HepG2 (cell line): ENCODE results near the gene GNG7. TPM values are rescaled to one million over a fixed set of nuclear protein-coding genes. Genes with fewer than 3 reads are reported as not detected.
A peak's percentile ranks its signal among the peaks of the same experiment; 100 is the strongest.

Experiments used
- PBX3 ChIP-seq: sonication (generic); formaldehyde crosslinking; IDR thresholded peaks from 2 replicates; pipeline ENCODE4 v1.8.1; 2023; ENCODE audit warnings: missing genetic modification reagents, inconsistent platforms, borderline replicate concordance
- TSC22D2 ChIP-seq: sonication (generic); formaldehyde crosslinking; IDR thresholded peaks from 2 replicates; pipeline ENCODE4 v1.5.1; 2020; ENCODE audit warnings: missing genetic modification reagents, mild to moderate bottlenecking, borderline replicate concordance
- ZHX2 ChIP-seq, 2 experiments: sonication (generic) in 1 of 2; formaldehyde crosslinking in 1 of 2; IDR thresholded peaks; 2 replicates each; pipeline versions ENCODE4 v1.6.1 to v1.9.0; 2014 to 2022; ENCODE audit warnings: antibody characterized with exemption in 1 of 2, borderline replicate concordance in 1 of 2, inconsistent platforms in 1 of 2, low read depth in 1 of 2, missing genetic modification reagents in 1 of 2
- polyA plus RNA-seq, 8 experiments: library from polyadenylated mRNA; depleted of rRNA in 3 of 8; stranded (reverse) in 7 of 8; unstranded in 1 of 8; fragments of >200 nt; fragmentation: Illumina TruSeq in 4 of 8; extraction: Trizol in 4 of 8; gene quantifications; 2 replicates each; pipeline versions ENCODE4 v1.2.1 to v1.2.3, GENCODE V29; 2011 to 2016; ENCODE audit warnings: low read depth in 4 of 8, missing spikeins in 1 of 8, mixed read lengths in 1 of 8; ENCODE audit not compliant: insufficient read depth in 1 of 8
- total RNA-seq, 5 experiments: library from RNA; depleted of rRNA; stranded (reverse); fragments of >200 nt; fragmentation: Illumina TruSeq; extraction: Trizol; gene quantifications; 2 replicates each; pipeline ENCODE4 v1.2.3, GENCODE V29; 2016; ENCODE audit warnings: low read depth in 1 of 5

Gene GNG7
- total and polyA plus RNA-seq, 2 of the 13 experiments (the other 11 are each of a cell fraction or from before 2014, with no cell fraction given): 1.4 to 3.3 TPM

GRCh38 chr19:2547033-2547680, 155.3 kb downstream of the GNG7 start (continued):
- TF ChIP-seq ZHX2 (IDR thresholded peaks at IDR 0.05; ENCODE audit: low read depth) (0 out of 2 replicates have a peak, but pooled peaks have one; percentile 9), ZHX2 (CRISPR knock-in tag; IDR thresholded peaks at IDR 0.05; ENCODE audit: borderline replicate concordance) (no peak), TSC22D2 (no peak), PBX3 (CRISPR knock-in tag) (no peak)
